Left lung (tissue), 10 donors: Measurements from ENCODE around the gene RNF31. TPM values are rescaled to one million over a fixed set of nuclear protein-coding genes. Genes with fewer than 3 reads are reported as not detected.
A peak's percentile ranks its signal among the peaks of the same experiment; 100 is the strongest.
"Not testable (repeated sequence)": the region's sequence is repeated elsewhere in the genome, so short reads cannot be mapped to it uniquely, and the experiment has no call there.

Source experiments
- ATAC-seq: fragments of 200-7000 bp; cut with Tn5 transposase; one replicate; pipeline ENCODE4 v1.9.1; 2020; ENCODE audit warnings: moderate library complexity
- DNase-seq, 4 donors: peaks; one replicate each; pipeline ENCODE4 v3.0.0-alpha.2; 2013 to 2020
- H3K27ac ChIP-seq, 2 donors: fragments of 200-600 bp; sonication (generic) in 1 of 2; one replicate each; pipeline versions ENCODE4 v1.5.0 to v1.8.0; 2020 to 2021
- H3K27me3 ChIP-seq, 2 donors: fragments of 200-600 bp; sonication (generic) in 1 of 2; one replicate each; pipeline versions ENCODE4 v1.5.0 to v1.8.0; 2020 to 2021
- H3K36me3 ChIP-seq, 2 donors: fragments of 200-600 bp; sonication (generic) in 1 of 2; one replicate each; pipeline versions ENCODE4 v1.5.0 to v1.8.0; 2020 to 2021
- H3K4me1 ChIP-seq, 2 donors: fragments of 200-600 bp; one replicate each; pipeline ENCODE4 v1.8.0; 2021
- H3K4me3 ChIP-seq, 2 donors: fragments of 200-600 bp; sonication (generic) in 1 of 2; one replicate each; pipeline versions ENCODE4 v1.5.0 to v1.8.0; 2020 to 2021; ENCODE audit warnings: mild to moderate bottlenecking in 1 of 2
- H3K9me3 ChIP-seq, 2 donors: fragments of 200-600 bp; sonication (generic) in 1 of 2; one replicate each; pipeline versions ENCODE4 v1.5.0 to v1.8.0; 2020 to 2021
- intact Hi-C, 2 donors: fragments of 100-400 bp; cut with DNase I; formaldehyde crosslinking; loops; one replicate each; pipeline versions ENCODE4 v1.11.2 to v1.14.2; 2022
- polyA plus RNA-seq, 6 donors: library from polyadenylated mRNA; unstranded; fragments of 120-200 nt; gene quantifications; one replicate each; pipeline ENCODE4 v1.2.1, GENCODE V29; 2013; ENCODE audit not compliant: insufficient read length in 6 of 6
- total RNA-seq, 2 donors: library from RNA; stranded (reverse); fragmentation: NEBNext Ultra II Directional; extraction: Animal tissue kit (Norgen Biotek cat#: 25700); gene quantifications; one replicate each; pipeline ENCODE4 v1.2.1, GENCODE V29; 2021
- TF ChIP-seq, protein P1 (sequence below), 2 donors: fragments of 200-600 bp; sonication (generic) in 1 of 2; IDR thresholded peaks; one replicate each; pipeline versions ENCODE4 v1.5.0 to v1.8.0; 2021; ENCODE audit warnings: antibody characterized with exemption in 2 of 2
- donor health status: DM: no; HTN: yes; CAD: no.
- donor health status: DM: no; HTN: no; CAD: no.

The RNF31 gene
- total and polyA plus RNA-seq, 8 donors: 42.4 to 69.9 (median 54.6) TPM

DNA sequence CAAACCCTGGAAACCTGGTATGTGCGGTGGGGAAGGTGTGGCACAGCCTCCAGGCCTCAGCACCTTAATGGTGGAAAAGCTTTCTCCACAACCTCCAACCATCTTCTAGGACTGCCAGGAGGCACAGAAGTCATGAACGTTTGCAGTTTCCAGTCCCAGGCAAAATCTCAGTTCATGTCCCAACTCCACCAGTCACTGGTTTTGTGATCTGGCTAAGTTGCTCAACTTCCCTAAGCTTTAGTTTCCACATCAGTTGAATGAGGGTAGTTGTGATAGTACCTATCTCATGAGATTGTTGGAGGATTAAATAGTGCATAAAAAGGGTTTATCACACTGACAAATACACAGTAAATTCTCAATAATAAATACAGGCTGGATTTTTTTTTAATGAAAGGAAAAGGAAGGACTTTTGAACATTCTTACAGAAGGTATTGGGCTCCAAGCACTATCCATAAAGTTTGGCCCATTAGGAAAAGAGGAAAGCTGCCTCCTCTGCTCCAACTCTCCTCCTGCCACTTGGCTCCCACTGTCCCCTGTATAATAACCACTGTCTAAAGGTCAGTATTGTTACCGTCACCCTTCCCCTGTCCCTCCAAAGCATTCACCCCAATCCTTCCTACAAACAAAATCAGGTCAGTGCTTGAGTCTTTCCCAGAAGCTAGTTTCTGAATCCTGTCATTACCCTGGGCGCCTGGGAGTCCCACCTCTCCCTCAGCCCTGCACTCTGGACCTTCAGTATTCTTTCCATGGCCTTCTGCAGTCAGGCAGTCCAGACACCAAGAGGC is 46.9 kb upstream of the RNF31 start:
- H3K27ac ChIP-seq: no peak overlapping the region
- H3K4me1 ChIP-seq: peaks cover 0 to 25% of the 10 kb centered on the region in 2 donors
- no peak for ATAC-seq
- H3K4me3 ChIP-seq: no peak overlapping the region
- no peaks in the 10 kb centered on the region for H3K27me3 ChIP-seq
- intact Hi-C loops: no loop called here
- peaks cover 0 to 68% of the 10 kb centered on the region in 2 donors for H3K36me3 ChIP-seq
- H3K9me3 ChIP-seq: no peaks in the 10 kb centered on the region
- peak in 1 of 4 donors; percentile 22 for DNase-seq
- TF ChIP-seq, protein P1, sequence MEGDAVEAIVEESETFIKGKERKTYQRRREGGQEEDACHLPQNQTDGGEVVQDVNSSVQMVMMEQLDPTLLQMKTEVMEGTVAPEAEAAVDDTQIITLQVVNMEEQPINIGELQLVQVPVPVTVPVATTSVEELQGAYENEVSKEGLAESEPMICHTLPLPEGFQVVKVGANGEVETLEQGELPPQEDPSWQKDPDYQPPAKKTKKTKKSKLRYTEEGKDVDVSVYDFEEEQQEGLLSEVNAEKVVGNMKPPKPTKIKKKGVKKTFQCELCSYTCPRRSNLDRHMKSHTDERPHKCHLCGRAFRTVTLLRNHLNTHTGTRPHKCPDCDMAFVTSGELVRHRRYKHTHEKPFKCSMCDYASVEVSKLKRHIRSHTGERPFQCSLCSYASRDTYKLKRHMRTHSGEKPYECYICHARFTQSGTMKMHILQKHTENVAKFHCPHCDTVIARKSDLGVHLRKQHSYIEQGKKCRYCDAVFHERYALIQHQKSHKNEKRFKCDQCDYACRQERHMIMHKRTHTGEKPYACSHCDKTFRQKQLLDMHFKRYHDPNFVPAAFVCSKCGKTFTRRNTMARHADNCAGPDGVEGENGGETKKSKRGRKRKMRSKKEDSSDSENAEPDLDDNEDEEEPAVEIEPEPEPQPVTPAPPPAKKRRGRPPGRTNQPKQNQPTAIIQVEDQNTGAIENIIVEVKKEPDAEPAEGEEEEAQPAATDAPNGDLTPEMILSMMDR (IDR thresholded peaks at IDR 0.05): no peak

DNA sequence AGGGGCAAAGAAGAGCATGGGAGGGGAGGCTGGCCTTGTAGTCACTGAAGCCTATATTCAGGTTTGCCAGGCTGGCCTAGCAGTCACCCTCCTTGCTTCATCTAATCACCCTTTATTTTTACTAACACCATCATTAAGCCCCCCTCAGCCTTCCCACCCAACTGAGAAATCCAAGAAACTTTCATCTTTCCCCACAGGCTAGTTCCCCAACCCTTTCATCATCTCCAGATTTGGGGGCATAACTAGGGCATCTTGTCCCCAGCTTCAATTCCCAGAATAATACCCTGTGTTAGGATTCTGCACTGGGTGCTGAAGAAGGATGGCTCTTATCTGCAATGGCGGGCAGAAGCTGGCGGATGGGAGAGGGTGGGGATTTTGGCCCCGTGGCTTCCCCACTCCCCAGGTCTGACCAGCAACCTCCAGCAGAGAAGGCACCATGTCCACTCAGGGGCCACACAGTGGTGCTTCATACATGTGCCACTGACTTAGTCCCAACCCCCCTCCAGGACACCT is 46.3 kb upstream of the RNF31 start:
- TF ChIP-seq, protein P1 (IDR thresholded peaks at IDR 0.05): no peak
- H3K9me3 ChIP-seq: no peaks in the 10 kb centered on the region
- peaks cover 0 to 68% of the 10 kb centered on the region in 2 donors for H3K36me3 ChIP-seq
- no peak overlapping the region for H3K27ac ChIP-seq
- peaks cover 0 to 19% of the 10 kb centered on the region in 2 donors for H3K4me1 ChIP-seq
- DNase-seq: peak in 1 of 4 donors; percentile 31
- H3K4me3 ChIP-seq: no peak overlapping the region
- ATAC-seq: no peak
- intact Hi-C loops: no loop called here
- no peaks in the 10 kb centered on the region for H3K27me3 ChIP-seq

DNA sequence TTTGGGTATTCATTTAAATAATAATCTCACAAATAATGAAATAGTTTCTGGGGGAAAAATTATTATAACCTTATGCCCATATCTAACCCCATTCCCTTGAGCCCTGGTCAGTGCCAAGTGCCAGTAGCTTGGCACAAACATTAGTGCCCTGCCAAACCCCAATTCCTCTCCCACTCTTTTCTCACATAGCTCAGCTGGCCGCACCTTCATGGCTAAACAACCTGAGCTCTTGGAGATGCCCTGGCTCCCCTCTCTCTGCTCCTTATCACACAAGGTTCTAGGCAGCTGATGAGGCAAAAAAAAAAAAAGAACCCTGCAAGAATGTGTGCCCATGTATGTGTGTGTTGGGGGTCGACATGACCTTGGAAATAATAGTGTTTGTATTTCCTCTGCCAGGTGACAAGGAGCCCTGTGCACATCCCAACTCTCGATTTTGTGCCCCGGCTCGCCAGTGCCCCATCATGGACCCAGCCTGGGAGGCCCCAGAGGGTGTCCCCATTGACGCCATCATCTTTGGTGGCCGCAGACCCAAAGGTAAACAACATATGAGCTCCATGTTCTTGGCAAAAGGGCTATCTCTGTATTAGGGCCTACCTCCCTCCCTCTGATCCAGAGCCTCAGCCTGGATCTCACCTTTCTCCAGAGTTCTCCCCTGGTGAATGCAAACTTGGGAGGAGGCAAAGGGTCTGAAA is 44.8 kb upstream of the RNF31 start:
- intact Hi-C loops: no loop called here
- no peak for ATAC-seq
- peaks cover 0 to 63% of the 10 kb centered on the region in 2 donors for H3K36me3 ChIP-seq
- H3K27me3 ChIP-seq: no peaks in the 10 kb centered on the region
- no peak overlapping the region for H3K4me3 ChIP-seq
- TF ChIP-seq, protein P1 (IDR thresholded peaks at IDR 0.05): no peak
- DNase-seq: peak in 1 of 4 donors; percentile 32
- no peak overlapping the region for H3K27ac ChIP-seq
- no peaks in the 10 kb centered on the region for H3K9me3 ChIP-seq
- peaks cover 0 to 19% of the 10 kb centered on the region in 2 donors for H3K4me1 ChIP-seq

DNA sequence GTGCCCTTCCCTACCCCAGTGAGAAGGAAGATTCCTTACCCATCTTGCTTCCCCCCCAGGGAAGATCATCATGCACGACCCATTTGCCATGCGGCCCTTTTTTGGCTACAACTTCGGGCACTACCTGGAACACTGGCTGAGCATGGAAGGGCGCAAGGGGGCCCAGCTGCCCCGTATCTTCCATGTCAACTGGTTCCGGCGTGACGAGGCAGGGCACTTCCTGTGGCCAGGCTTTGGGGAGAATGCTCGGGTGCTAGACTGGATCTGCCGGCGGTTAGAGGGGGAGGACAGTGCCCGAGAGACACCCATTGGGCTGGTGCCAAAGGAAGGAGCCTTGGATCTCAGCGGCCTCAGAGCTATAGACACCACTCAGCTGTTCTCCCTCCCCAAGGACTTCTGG is 43.8 kb upstream of the RNF31 start:
- ATAC-seq: no peak
- Histone ChIP-seq H3K4me1 (peaks cover 0 to 20% of the 10 kb centered on the region in 2 donors), H3K9me3 (no peaks in the 10 kb centered on the region), H3K27ac (no peak overlapping the region), H3K27me3 (no peaks in the 10 kb centered on the region), H3K4me3 (no peak overlapping the region), H3K36me3 (peaks cover 0 to 54% of the 10 kb centered on the region in 2 donors)
- intact Hi-C loops: no loop called here
- TF ChIP-seq, protein P1 (IDR thresholded peaks at IDR 0.05): no peak
- peak in 1 of 4 donors; percentile 35 for DNase-seq

DNA sequence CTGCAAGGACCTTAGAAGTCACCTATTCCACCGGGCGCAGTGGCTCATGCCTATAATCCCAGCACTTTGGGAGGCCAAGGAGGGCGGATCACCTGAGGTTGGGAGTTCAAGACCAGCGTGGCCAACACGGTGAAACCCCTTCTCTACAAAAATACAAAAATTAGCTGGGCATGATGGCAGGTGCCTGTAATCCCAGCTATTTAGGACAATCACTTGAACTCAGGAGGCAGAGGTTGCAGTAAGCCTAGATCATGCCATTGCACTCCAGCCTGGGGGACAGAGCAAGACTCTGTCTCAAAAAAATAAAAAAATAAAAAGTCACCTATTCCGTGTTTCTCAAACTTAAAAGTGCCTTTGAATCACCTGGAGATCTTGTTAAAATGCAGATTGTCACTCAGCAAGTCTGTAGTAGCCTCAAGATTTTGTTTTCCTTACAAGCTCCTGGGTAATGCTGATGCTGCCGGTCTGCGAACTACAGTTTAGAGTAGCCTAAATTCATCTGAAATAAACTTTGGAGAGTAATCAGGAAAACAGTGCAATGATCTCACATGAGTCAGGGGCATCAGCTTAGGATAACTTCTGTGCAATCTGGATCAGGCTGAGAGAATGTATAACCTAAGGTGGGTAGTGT is 41.6 kb upstream of the RNF31 start:
- H3K9me3 ChIP-seq, ATAC-seq, H3K27me3 ChIP-seq, H3K4me3 ChIP-seq, intact Hi-C loops, H3K27ac ChIP-seq: not testable (repeated sequence)
- DNase-seq: peak in 1 of 4 donors; percentile 18
- H3K4me1 ChIP-seq: peaks cover 0 to 16% of the 10 kb centered on the region in 2 donors
- H3K36me3 ChIP-seq: peaks cover 0 to 31% of the 10 kb centered on the region in 2 donors
